Measurements from ENCODE around the gene SMDT1.

Gene SMDT1

DNA sequence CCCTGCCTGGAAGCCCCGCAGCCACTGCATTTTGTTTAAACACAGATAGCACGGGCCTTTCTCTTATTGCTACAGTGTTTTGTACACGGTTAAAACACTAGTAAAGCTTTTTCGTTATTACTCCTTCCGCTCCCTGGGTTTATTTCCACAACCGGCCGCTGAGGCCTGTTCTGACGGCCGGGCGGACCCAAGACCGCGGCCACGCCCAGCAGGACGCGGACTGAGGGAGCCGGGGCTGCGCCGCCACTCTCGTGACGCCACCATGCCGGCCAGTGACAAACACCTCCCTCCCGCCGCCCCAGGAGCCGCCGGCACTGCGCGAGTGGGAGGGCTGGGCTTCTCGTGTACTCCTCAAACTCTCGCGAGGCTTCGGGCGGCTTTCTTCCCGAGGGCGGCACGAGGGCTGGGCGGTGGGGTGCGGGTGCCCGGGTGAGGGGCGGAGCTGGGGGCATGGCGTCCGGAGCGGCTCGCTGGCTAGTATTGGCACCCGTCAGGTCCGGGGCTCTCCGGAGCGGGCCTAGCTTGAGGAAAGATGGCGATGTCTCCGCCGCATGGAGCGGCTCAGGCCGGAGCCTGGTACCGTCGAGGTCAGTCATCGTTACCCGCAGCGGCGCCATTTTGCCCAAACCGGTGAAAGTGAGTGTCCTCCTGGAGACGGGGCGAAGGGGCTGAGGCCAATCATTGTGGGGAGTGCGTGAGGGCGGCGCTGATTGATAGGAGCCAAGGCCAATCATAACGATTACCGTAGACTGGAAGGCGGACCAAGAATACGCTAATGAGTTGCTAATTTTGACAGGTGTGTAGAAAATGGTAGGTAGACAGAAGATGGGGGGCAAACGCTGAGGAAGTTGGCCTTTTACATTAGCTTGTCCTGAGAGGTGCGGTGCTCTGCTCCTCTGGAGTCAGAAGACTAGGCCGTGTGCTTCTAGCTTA lies at the start of gene SMDT1:
Gene SMDT1, plus strand, starts transcription at position 382 of the 933 bp plus-strand sequence. Its CDS starts 69 bp downstream, at position 451.
- peak within 1 kb of the TSS; percentile 98 for H3K27ac ChIP-seq
- TF ChIP-seq CTCF (IDR thresholded peaks at IDR 0.05): no peak
- H3K4me3 ChIP-seq (ENCODE audit: low read depth, low read length): peak within 1 kb of the TSS; percentile 90
- peak within 1 kb of the TSS; percentile 37 for H3K9ac ChIP-seq
- H3K79me2 ChIP-seq: peaks cover 12% of the 10 kb centered on the region
- no peaks in the 10 kb centered on the region for H3K36me3 ChIP-seq (ENCODE audit: control insufficient read depth, insufficient read depth, low read length)
- peak within 1 kb of the TSS; percentile 98 for H2AFZ ChIP-seq
- H3K27me3 ChIP-seq (ENCODE audit: control insufficient read depth, insufficient read depth, low read length): no peaks in the 10 kb centered on the region
- no peaks in the 10 kb centered on the region for H3K4me1 ChIP-seq
- H3K4me2 ChIP-seq (ENCODE audit: low read length): peak within 1 kb of the TSS; percentile 90
- no peaks in the 10 kb centered on the region for H3K9me3 ChIP-seq (ENCODE audit: control insufficient read depth, low read length)

DNA sequence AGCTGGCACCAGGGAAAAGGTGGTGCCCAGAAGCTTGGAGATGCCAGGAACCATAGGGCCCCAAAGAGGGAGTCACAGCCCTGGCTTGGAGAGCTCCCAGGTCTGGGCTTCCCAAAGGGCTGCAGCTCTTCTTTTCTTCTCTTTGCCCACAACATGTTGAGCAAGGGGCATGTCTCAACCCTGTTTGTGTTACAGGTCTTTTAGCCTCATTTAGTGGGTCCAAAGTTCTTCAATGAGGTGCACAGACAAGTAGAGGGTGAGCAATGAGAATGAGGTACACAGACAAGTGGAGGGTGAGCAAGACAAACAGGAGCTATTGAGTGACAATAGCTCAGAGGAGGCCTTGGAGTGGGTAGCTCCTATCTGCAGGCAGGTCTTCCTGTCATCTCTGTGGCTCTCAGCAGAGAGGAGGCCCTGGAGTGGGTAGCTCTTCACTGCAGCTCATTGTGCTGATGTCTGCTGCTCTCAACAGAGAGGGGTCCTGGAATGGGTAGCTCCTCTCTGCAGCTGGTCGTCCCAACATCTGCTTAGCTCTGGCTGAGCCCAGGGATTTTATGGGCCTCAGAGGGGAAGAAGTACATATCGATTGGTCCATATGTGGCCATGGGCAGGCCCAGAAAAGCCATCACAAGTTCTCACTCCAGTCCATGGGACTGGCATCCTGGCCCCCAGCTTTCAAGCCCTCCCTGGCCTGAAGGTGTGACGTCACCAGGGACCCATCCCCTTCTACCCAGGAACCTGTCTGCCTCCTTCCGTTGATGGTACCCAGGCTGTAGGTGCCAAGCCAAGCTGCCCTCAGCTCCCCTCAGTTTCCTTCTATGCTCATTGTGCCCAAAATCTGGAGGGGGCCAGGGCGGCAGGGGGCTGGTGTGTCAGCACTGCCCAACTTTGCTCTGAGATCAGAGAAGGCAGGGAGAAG lies 46.0 kb upstream of the SMDT1 start:
- no peaks in the 10 kb centered on the region for H3K9me3 ChIP-seq (ENCODE audit: control insufficient read depth, low read length)
- no peaks in the 10 kb centered on the region for H3K4me1 ChIP-seq
- H3K9ac ChIP-seq: no peak overlapping the region
- H3K4me3 ChIP-seq (ENCODE audit: low read depth, low read length): no peak overlapping the region
- no peaks in the 10 kb centered on the region for H3K36me3 ChIP-seq (ENCODE audit: control insufficient read depth, insufficient read depth, low read length)
- no peak overlapping the region for H3K27ac ChIP-seq
- H3K27me3 ChIP-seq (ENCODE audit: control insufficient read depth, insufficient read depth, low read length): no peaks in the 10 kb centered on the region
- no peak for TF ChIP-seq CTCF (IDR thresholded peaks at IDR 0.05)
- H2AFZ ChIP-seq: no peak overlapping the region
- H3K79me2 ChIP-seq: no peaks in the 10 kb centered on the region
- H3K4me2 ChIP-seq (ENCODE audit: low read length): no peak overlapping the region

GRCh38 chr22:42035256-42035655 lies 44.2 kb upstream of the SMDT1 start:
- no peak overlapping the region for H3K27ac ChIP-seq
- no peaks in the 10 kb centered on the region for H3K36me3 ChIP-seq (ENCODE audit: control insufficient read depth, insufficient read depth, low read length)
- no peak overlapping the region for H3K4me2 ChIP-seq (ENCODE audit: low read length)
- H3K4me1 ChIP-seq: no peaks in the 10 kb centered on the region
- no peak overlapping the region for H3K9ac ChIP-seq
- H2AFZ ChIP-seq: no peak overlapping the region
- no peaks in the 10 kb centered on the region for H3K27me3 ChIP-seq (ENCODE audit: control insufficient read depth, insufficient read depth, low read length)
- no peak for TF ChIP-seq CTCF (IDR thresholded peaks at IDR 0.05)
- no peak overlapping the region for H3K4me3 ChIP-seq (ENCODE audit: low read depth, low read length)
- H3K79me2 ChIP-seq: no peaks in the 10 kb centered on the region
- no peaks in the 10 kb centered on the region for H3K9me3 ChIP-seq (ENCODE audit: control insufficient read depth, low read length)

DNA sequence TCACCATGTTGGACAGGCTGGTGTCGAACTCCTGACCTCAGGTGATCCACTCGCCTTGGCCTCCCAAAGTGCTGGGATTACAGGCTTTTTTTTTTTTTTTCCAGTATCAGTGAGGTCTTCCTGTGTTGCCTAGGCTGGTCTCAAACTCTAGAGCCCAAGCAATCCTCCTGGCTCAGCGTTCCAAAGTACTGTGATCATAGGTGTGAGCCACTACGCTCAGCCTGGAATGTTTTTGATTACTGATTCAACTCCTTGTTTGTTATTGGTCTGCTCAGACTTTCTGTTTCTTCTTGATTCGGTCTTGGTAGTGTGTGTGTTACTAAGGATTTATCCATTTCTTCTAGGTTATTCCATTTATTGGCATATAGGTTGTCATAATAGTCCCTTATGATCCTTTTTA lies 40.2 kb upstream of the SMDT1 start:
- Histone ChIP-seq H3K79me2 (no peaks in the 10 kb centered on the region), H3K9me3 (ENCODE audit: control insufficient read depth, low read length) (no peaks in the 10 kb centered on the region), H3K4me3 (ENCODE audit: low read depth, low read length) (no peak overlapping the region), H3K4me2 (ENCODE audit: low read length) (no peak overlapping the region), H3K4me1 (no peaks in the 10 kb centered on the region), H3K36me3 (ENCODE audit: control insufficient read depth, insufficient read depth, low read length) (no peaks in the 10 kb centered on the region), H2AFZ (no peak overlapping the region), H3K27ac (no peak overlapping the region), H3K27me3 (ENCODE audit: control insufficient read depth, insufficient read depth, low read length) (no peaks in the 10 kb centered on the region), H3K9ac (no peak overlapping the region)
- no peak for TF ChIP-seq CTCF (IDR thresholded peaks at IDR 0.05)
